Iris pigment epithelial cell (primary cell): ENCODE measurements around the gene MAP6.

Experiments used
- DNase-seq: peaks from one replicate; pipeline ENCODE4 v3.0.0-alpha.2; 2011; ENCODE audit warnings: low read depth

The MAP6 gene

GRCh38 chr11:75631086-75631730 is 37.6 kb downstream of the MAP6 start:
- DNase-seq: peak; percentile 76

GRCh38 chr11:75627906-75628668 is 40.8 kb downstream of the MAP6 start:
- peak; percentile 81 for DNase-seq

GRCh38 chr11:75626889-75627529 is 41.8 kb downstream of the MAP6 start:
- DNase-seq: no peak

- DNase-seq: peak; percentile 92
Measured at GRCh38 chr11:75625991-75626888, 42.6 kb downstream of the MAP6 start.

DNA sequence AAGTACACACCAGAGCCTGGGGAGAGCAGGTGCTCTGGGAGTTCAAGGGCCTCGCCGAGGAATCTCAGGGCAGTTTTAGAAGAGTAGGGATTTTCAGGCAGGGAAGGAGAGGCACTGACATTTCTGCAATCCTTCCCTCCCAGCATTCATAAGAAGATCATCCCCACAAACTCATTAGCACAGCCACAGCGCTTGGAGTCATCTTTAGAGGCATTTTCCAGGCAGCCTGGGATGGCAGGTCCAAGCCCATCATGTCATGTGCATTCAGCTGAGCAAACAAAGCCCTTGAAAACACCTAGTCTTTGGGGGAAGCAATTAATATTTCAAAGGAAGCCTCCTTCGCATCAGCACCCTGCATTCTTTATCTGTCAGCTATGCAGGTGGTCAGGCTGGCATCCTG is 43.8 kb downstream of the MAP6 start:
- no peak for DNase-seq

GRCh38 chr11:75616281-75616680 is 52.6 kb downstream of the MAP6 start:
- DNase-seq: no peak

DNA sequence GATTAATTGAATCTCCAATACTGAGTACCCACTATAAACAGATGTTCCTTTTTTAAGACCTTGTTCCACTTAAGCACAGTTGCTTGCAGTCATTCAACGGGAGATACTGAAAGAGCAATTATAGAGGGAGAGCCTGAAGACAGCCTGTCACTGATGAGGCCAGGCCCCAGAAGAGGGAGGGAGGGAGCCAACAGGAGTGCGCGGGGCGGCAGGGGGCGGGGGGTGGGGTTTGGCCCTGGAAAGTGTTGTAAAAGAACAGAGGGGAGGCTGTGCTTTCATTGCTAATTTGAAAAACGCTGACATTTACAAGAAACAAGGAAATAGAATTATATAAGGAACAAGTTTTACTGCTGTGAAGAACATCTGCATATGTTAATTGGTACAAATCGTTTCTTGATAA is 53.1 kb downstream of the MAP6 start:
- DNase-seq: no peak

DNA sequence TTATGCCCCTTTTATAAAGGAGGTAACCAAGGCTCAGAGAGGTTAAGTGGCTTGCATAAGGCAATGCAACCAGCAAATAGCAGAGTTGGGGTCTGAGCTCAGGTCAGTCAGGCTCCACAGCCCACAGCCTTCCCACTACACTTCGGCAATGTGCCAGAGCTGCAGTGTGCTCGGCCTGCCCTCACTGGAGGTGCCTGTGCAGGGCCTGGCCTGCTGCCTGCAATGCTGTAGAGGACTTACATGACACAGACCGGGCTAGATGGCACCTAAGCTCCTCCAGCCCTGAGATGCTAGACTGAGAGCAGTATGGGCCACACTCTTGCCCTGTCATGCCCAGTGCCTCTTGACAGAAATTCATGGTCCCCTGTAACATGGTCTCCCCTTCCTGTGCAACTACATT is 57.0 kb downstream of the MAP6 start:
- DNase-seq: no peak

- DNase-seq: no peak
Measured at GRCh38 chr11:75606099-75606498, 62.7 kb downstream of the MAP6 start.

DNA sequence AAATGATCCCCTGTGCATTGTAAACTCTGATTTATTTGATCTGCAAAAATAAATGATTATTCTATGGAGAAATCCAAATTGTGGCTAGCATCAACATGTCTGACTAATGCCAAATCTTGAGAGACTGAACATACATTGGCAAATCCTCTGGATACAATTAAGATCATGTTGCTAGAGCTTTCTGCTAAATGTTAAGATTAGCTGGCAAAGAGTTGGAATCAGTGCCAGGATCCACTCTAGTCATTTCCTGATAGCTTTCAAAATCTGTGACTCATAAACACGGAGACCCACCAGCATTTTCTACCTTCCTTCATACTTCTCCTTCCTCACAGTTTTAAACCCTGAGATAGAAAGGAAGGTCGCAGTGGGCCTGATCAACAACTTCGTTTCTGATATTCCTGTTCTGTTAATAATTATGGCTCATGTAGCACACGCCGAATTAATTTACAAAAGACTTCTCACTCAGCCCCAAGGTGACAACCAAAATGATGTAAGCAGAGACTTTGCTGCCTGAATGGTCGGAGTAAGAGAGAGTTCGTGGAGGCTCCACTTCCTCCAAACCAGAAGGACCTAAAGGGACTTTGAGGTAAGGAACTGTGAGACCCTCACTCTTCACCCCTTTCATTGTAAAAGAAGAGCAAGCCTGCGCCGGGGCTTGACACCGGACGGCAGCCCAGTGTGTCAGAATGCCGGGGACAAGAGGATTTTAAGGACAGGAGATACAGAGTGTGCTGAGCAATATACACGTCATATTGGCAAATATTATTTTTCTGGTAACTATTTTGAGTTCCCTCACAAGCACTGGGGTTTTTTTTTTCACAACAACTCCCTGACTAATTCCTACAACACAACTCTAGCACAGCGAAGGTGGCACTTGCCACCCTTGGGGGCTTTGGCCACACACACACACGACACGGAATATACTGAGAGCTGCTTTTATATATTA is 64.8 kb downstream of the MAP6 start:
- peak; percentile 92 for DNase-seq

- DNase-seq: peak; percentile 67
Measured at GRCh38 chr11:75602951-75603350, 65.9 kb downstream of the MAP6 start.

- no peak for DNase-seq
Measured at GRCh38 chr11:75601494-75601893, 67.3 kb downstream of the MAP6 start.

DNA sequence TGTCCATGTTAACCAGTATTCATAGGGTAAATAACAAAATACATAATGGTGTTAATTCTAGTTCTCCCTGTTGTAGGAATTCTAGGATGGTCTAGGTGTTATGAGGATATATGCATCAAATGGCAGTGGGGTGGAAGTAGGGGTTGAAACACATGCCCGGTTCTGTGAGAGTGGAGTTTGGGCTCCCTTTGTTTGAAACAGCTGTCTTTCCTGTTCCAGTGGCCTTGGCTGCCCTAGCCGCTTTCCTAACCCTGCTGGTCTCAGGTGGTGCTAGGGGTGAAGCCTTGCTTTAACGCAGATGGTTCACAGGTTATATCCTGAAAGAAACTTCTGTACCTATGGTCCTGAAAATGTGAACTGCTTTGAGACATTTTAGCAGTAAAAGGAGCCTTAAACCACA is 68.5 kb downstream of the MAP6 start:
- DNase-seq: no peak

GRCh38 chr11:75598900-75599299 is 69.9 kb downstream of the MAP6 start:
- no peak for DNase-seq

GRCh38 chr11:75598264-75598663 is 70.6 kb downstream of the MAP6 start:
- DNase-seq: peak; percentile 53

DNA sequence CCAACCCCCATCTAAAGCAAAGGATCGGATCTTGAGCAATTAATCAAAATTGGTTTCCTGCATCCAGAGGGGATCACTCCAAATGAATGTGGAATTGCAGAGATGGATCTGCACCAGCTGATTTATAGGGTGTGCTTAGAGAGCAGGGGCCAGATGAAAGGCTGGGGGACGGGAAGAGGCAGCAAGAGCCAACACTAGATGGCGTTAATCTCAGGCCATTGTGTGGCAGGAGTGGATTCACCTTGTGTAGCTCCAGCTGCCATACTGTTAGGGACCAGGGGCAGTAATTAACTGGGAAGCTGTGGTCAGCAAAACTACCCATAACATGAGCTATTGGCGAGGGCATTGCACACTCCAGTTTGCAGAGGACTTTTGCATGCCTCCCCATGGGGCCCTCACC is 71.2 kb downstream of the MAP6 start:
- DNase-seq: no peak

- no peak for DNase-seq
Measured at GRCh38 chr11:75596914-75597313, 71.9 kb downstream of the MAP6 start.

- no peak for DNase-seq
Measured at GRCh38 chr11:75595429-75595828, 73.4 kb downstream of the MAP6 start.

- no peak for DNase-seq
Measured at GRCh38 chr11:75594211-75594610, 74.6 kb downstream of the MAP6 start.

GRCh38 chr11:75593286-75593915 is 75.4 kb downstream of the MAP6 start:
- DNase-seq: no peak

- no peak for DNase-seq
Measured at GRCh38 chr11:75592715-75593114, 76.1 kb downstream of the MAP6 start.
